C4-2B (cell line): Measurements from ENCODE around the gene FBRSL1.

ENCODE experiments used
- CTCF ChIP-seq: fragments of 450-650 bp; conservative IDR thresholded peaks from 2 replicates; pipeline ENCODE4 v1.5.1; 2017; ENCODE audit warnings: mild to moderate bottlenecking
- ZFX ChIP-seq: fragments of 450-650 bp; IDR thresholded peaks from 2 replicates; pipeline ENCODE4 v1.6.1; 2017

GRCh38 chr12:132482771-132483170 lies 7.2 kb upstream of the FBRSL1 start:
- TF ChIP-seq CTCF, result no peak
- TF ChIP-seq ZFX, result no peak
